Stimulated activated CD4-positive, alpha-beta T cell treated with anti-CD3 and anti-CD28 coated beads, Interleukin-2, amount 100 ng/mL, for 48 hours (primary cell): Measurements from ENCODE around the gene FAF2.
"Not testable (repeated sequence)": the region's sequence is repeated elsewhere in the genome, so short reads cannot be mapped to it uniquely, and the experiment has no call there.

ENCODE experiments used
- DNase-seq, 2 donors: peaks; one replicate each; pipeline ENCODE4 v3.0.0-alpha.2; 2020

Gene FAF2

GRCh38 chr5:176548967-176549444 lies 100.8 kb downstream of the FAF2 start, which contains the start of gene CDHR2:
Gene CDHR2, plus strand, starts transcription at chr5:176549342. Its CDS starts 16,011 bp downstream, at chr5:176565353.
- no peak for DNase-seq

- no peak for DNase-seq
Observed at GRCh38 chr5:176549871-176550270, 101.7 kb downstream of the FAF2 start.

- DNase-seq: no peak
Observed at GRCh38 chr5:176550275-176550831, 102.2 kb downstream of the FAF2 start.

GRCh38 chr5:176550937-176551336 lies 102.8 kb downstream of the FAF2 start:
- not testable (repeated sequence) for DNase-seq

GRCh38 chr5:176552332-176552869 lies 104.2 kb downstream of the FAF2 start:
- no peak for DNase-seq

- no peak for DNase-seq
Observed at GRCh38 chr5:176553260-176554085, 105.3 kb downstream of the FAF2 start.

GRCh38 chr5:176557846-176558245 lies 109.7 kb downstream of the FAF2 start:
- DNase-seq: no peak
